K562 (cell line): ENCODE data around the gene ZNF747. TPM values are rescaled to one million over a fixed set of nuclear protein-coding genes. Genes with fewer than 3 reads are reported as not detected.

Experiments used
- ATAC-seq: fragments of 200-7000 bp; cut with Tn5 transposase; 3 replicates; pipeline ENCODE4 v1.9.1; 2020; ENCODE audit warnings: moderate library complexity
- BruUV-seq: library from RNA; stranded (reverse); fragments of 400-500 nt; replicated peaks from 2 replicates; lab custom pipeline; 2021; lab: Mats Ljungman, UMichigan
- CTCF ChIA-PET: fragments of 300-600 bp; formaldehyde crosslinking; extraction: SDS; loops from one replicate; lab custom pipeline; 2021; ENCODE audit warnings: low intra/inter-chr PET ratio; lab: Yijun Ruan, JAX
- POLR2A ChIA-PET: fragments of 300-600, 350-650 bp; sonication (Branson Sonifier 250); formaldehyde crosslinking; extraction: SDS; loops from one replicate; lab custom pipeline; 2021; ENCODE audit warnings: antibody characterized with exemption, inconsistent platforms; lab: Yijun Ruan, JAX
- DNase-seq, 4 experiments: peaks; one replicate each; pipeline versions ENCODE4 v3.0.0 to v3.0.0-alpha.2; 2011 to 2018; ENCODE audit warnings: low spot score in 3 of 4, mixed read lengths in 3 of 4; ENCODE audit errors: extremely low read depth in 1 of 4
- FAIRE-seq: peaks from 2 replicates; lab custom pipeline; 2011; peaks lifted over from hg19 to GRCh38; lab: Jason Lieb, UNC
- H2AFZ ChIP-seq: 2 replicates; pipeline ENCODE4 v1.6.0; 2011; ENCODE audit warnings: low read depth, low read length, control low read depth, inconsistent platforms
- H3K27ac ChIP-seq: fragments of 200-600 bp; 3 replicates; pipeline ENCODE4 v1.8.0; 2011; ENCODE audit warnings: low read depth, mild to moderate bottlenecking, control low read depth, inconsistent platforms, low read length, moderate library complexity, mixed read lengths; ENCODE audit errors: extremely low read depth
- H3K27me3 ChIP-seq, 2 experiments: fragments of 300-600 bp in 1 of 2; 2 replicates in 1 of 2; 3 replicates in 1 of 2; pipeline versions ENCODE4 v1.6.0 to v1.8.0; 2011; ENCODE audit warnings: inconsistent platforms in 2 of 2, low read length in 2 of 2, mild to moderate bottlenecking in 1 of 2, mixed read lengths in 1 of 2, moderate library complexity in 1 of 2; ENCODE audit not compliant: control insufficient read depth in 2 of 2, insufficient read depth in 2 of 2
- H3K36me3 ChIP-seq: fragments of 300-600 bp; 3 replicates; pipeline ENCODE4 v1.8.0; 2011; ENCODE audit warnings: mild to moderate bottlenecking, low read length, inconsistent platforms; ENCODE audit not compliant: control insufficient read depth, insufficient read depth
- H3K4me1 ChIP-seq, 2 experiments: fragments of 200-600 bp in 1 of 2; replicated peaks in 1 of 2; 2 replicates in 1 of 2; 3 replicates in 1 of 2; pipeline versions ENCODE4 v1.5.1 to v1.8.0; 2011; ENCODE audit warnings: inconsistent platforms in 2 of 2, low read length in 2 of 2, mild to moderate bottlenecking in 1 of 2, mixed read lengths in 1 of 2, moderate library complexity in 1 of 2; ENCODE audit not compliant: control insufficient read depth in 2 of 2, insufficient read depth in 2 of 2
- H3K4me2 ChIP-seq: 2 replicates; pipeline ENCODE4 v1.6.1; 2011; ENCODE audit warnings: low read length, control low read depth, inconsistent platforms, mixed read lengths; ENCODE audit not compliant: insufficient read depth
- H3K4me3 ChIP-seq: fragments of 200-600 bp; sonication (generic), shearing (Covaris generic); 2 replicates; pipeline ENCODE4 v1.5.1; 2016; ENCODE audit warnings: control low read depth, inconsistent platforms
- H3K79me2 ChIP-seq: fragments of 200-600 bp; 3 replicates; pipeline ENCODE4 v1.8.0; 2011; ENCODE audit warnings: low read length, inconsistent platforms; ENCODE audit not compliant: control insufficient read depth, insufficient read depth
- H3K9ac ChIP-seq, 2 experiments: 2 replicates each; pipeline versions ENCODE4 v1.6.0 to v1.6.1; 2011; ENCODE audit warnings: low read depth in 2 of 2, low read length in 2 of 2, control low read depth in 1 of 2, inconsistent platforms in 1 of 2, mild to moderate bottlenecking in 1 of 2, mixed read lengths in 1 of 2; ENCODE audit not compliant: insufficient read depth in 1 of 2
- H3K9me1 ChIP-seq: one replicate; pipeline ENCODE4 v1.6.0; 2011; ENCODE audit warnings: inconsistent platforms, mild to moderate bottlenecking, low read length, moderate library complexity; ENCODE audit not compliant: control insufficient read depth, insufficient read depth
- H3K9me3 ChIP-seq: replicated peaks from 2 replicates; pipeline ENCODE4 v1.5.1; 2011; ENCODE audit warnings: low read depth, low read length, inconsistent platforms; ENCODE audit not compliant: control insufficient read depth, insufficient read depth
- H4K20me1 ChIP-seq: replicated peaks from 2 replicates; pipeline ENCODE4 v1.6.1; 2011; ENCODE audit warnings: low read length, inconsistent platforms, mixed read lengths; ENCODE audit not compliant: control insufficient read depth, insufficient read depth
- C11orf30 ChIP-seq: fragments of 450-650 bp; IDR thresholded peaks from 2 replicates; pipeline ENCODE4 v1.6.1; 2016; ENCODE audit warnings: low read depth, mild to moderate bottlenecking
- MAFG ChIP-seq: fragments of 450-650 bp; conservative IDR thresholded peaks from 2 replicates; pipeline ENCODE4 v1.6.1; 2016; ENCODE audit warnings: missing genetic modification characterization, missing compliant biosample characterization
- MLLT1 ChIP-seq, 2 experiments: fragments of 450-650 bp; IDR thresholded peaks; 2 replicates each; pipeline ENCODE4 v1.6.1; 2016
- NCOA1 ChIP-seq: fragments of 450-650 bp; IDR thresholded peaks from 2 replicates; pipeline ENCODE4 v1.6.1; 2016; ENCODE audit warnings: low read depth
- RBM25 ChIP-seq: fragments of 200-400 bp; formaldehyde crosslinking; IDR thresholded peaks from 2 replicates; pipeline ENCODE4 v1.6.1; 2018; ENCODE audit warnings: low read length, low read depth, moderate library complexity; ENCODE audit not compliant: severe bottlenecking
- SP2 ChIP-seq: IDR thresholded peaks from 2 replicates; pipeline ENCODE4 v1.6.1; 2011; ENCODE audit warnings: mild to moderate bottlenecking, low read depth, low read length, moderate library complexity; ENCODE audit not compliant: poor library complexity, severe bottlenecking; ENCODE audit errors: extremely low read depth
- ZBTB17 ChIP-seq: fragments of 450-650 bp; formaldehyde crosslinking; IDR thresholded peaks from 2 replicates; pipeline ENCODE4 v1.4.0; 2020; ENCODE audit warnings: mild to moderate bottlenecking
- ZMIZ1 ChIP-seq, 2 experiments: fragments of 150-350 bp in 1 of 2; IDR thresholded peaks; 2 replicates each; pipeline ENCODE4 v1.6.1; 2012 to 2016; ENCODE audit warnings: low read depth in 2 of 2, low read length in 2 of 2, mild to moderate bottlenecking in 1 of 2, moderate library complexity in 1 of 2
- ZNF212 ChIP-seq: fragments of 450-650 bp; formaldehyde crosslinking; IDR thresholded peaks from 2 replicates; pipeline ENCODE4 v1.4.0; 2020; ENCODE audit warnings: mild to moderate bottlenecking
- ZNF23 ChIP-seq: fragments of 250-450 bp; sonication (Bioruptor Pico); IDR thresholded peaks from 2 replicates; pipeline ENCODE4 v1.4.0; 2020; ENCODE audit warnings: mild to moderate bottlenecking
- ZNF316 ChIP-seq: fragments of 450-650 bp; IDR thresholded peaks from 2 replicates; pipeline ENCODE4 v1.6.1; 2016
- ZNF512 ChIP-seq: IDR thresholded peaks from 2 replicates; pipeline ENCODE4 v1.6.1; 2016; ENCODE audit warnings: missing genetic modification characterization, missing compliant biosample characterization
- ZSCAN29 ChIP-seq: fragments of 450-650 bp; IDR thresholded peaks from 2 replicates; pipeline ENCODE4 v1.6.1; 2017
- WGBS: fragments of 100-300 bp; shearing (Covaris generic); methylation state at CpG from one replicate; pipeline ENCODE4 v1.1.6; 2016; ENCODE audit warnings: low coverage, mixed read lengths; ENCODE audit not compliant: insufficient coverage; ENCODE audit errors: missing lambda C conversion rate; 5-methylcytosine and 5-hydroxymethylcytosine counted together
- in situ Hi-C: fragments of 300-500 bp; cut with MboI; formaldehyde crosslinking; loops from 4 replicates; pipeline ENCODE4 v1.15.0; 2018; ENCODE audit warnings: inconsistent platforms, mixed read lengths
- intact Hi-C: fragments of 100-400 bp; cut with micrococcal nuclease; formaldehyde crosslinking; loops from 2 replicates; pipeline ENCODE4 v1.14.2; 2022
- polyA plus RNA-seq, 8 experiments: library from polyadenylated mRNA; depleted of rRNA in 4 of 8; stranded (reverse) in 5 of 8; unstranded in 3 of 8; fragments of >200 nt; fragmentation: Nextera tagmentation in 2 of 8; fragmentation: Illumina TruSeq in 1 of 8; extraction: Ambion mirVana in 2 of 8; extraction: Trizol in 1 of 8; gene quantifications; 2 replicates each; pipeline versions ENCODE4 v1.2.1 to v1.2.3, GENCODE V29; 2011 to 2014; ENCODE audit warnings: inconsistent platforms in 1 of 8, missing spikeins in 1 of 8
- total RNA-seq, 7 experiments: library from RNA; depleted of rRNA in 6 of 7; stranded (reverse); fragments of >200 nt in 6 of 7; fragmentation: Illumina TruSeq in 2 of 7; extraction: Trizol in 2 of 7; gene quantifications; 2 replicates each; pipeline versions ENCODE4 v1.2.1 to v1.2.3, GENCODE V29; 2011 to 2021; ENCODE audit warnings: low replicate concordance in 1 of 7

ZNF747 gene
- total and polyA plus RNA-seq, 9 of the 15 experiments (the other 6 are each of a cell fraction or from before 2014, with no cell fraction given): 0.14 to 3.3 (median 1.5) TPM

DNA sequence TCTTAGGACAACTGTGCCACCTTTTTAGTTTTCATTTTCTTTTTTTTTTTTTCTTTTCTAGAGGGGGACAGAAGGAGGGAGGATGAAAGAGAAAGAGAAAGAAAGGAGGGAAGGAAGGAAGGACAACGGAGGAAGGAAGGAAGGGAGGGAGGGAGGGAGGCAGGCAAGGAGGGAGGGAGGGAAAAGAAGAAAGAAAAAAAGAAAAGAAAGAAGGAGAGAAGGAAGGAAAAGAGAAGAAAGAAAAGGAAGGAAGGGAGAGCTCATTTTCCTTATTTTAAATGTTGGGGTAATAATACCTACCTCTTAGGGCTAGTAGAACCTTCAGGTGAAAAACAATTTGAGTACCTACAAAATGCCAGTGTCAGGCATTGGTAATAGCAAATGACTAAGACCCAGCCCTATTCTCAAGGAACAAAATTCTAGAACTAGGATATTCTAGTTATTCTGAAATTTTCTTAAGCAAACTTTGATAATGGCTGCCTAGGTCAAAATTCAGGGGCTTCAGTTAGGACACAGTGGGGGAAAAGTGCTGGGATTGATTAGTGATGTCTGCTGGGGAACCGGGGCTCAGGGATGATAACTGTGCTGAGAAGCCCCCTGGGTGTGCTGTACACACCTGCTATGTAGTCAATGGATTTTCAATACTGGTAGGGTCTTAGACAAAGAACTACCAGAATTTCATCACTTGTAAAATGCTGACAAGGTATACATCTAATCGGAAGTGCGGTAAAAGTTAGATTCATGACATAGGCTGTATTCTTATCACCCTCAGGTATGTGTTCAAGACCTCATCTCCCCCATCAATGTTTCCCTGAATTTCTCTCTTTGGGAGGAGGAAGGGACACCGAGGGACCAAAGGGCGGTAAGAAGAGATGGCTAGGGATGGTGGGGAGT is 31.0 kb downstream of the ZNF747 start:
- Histone ChIP-seq H3K27ac (no peak overlapping the region), H3K9me1 (no peaks in the 10 kb centered on the region), H3K4me1 (peaks cover 3 to 4% of the 10 kb centered on the region in 2 experiments; a peak in 1 of 5 replicates), H3K9me3 (no peaks in the 10 kb centered on the region), H3K4me3 (no peak overlapping the region), H4K20me1 (no peaks in the 10 kb centered on the region), H3K4me2 (peak overlapping the region; percentile 47), H3K36me3 (no peaks in the 10 kb centered on the region), H2AFZ (peak overlapping the region; percentile 56), H3K9ac (no peak overlapping the region), H3K27me3 (no peaks in the 10 kb centered on the region), H3K79me2 (no peaks in the 10 kb centered on the region)
- in situ Hi-C loops (no loop called here), intact Hi-C loops (no loop called here)
- BruUV-seq: no TSS peak
- ChIA-PET POLR2A (interaction anchor here (0.6 kb wide), 1 partner anchor 31 kb away, joined by 3 read pairs; the partner anchor contains the start of gene ZNF747), CTCF (no interaction called here)
- WGBS: 11% methylated on average over 6 of the region's 6 CpGs
- ATAC-seq (peak; percentile 46; the same call in 2 of the 3 replicates), FAIRE-seq (peak; percentile 54), DNase-seq (no peak)
- TF ChIP-seq C11orf30 (peak; percentile 65), MLLT1 (IDR thresholded peaks at IDR 0.05) (peak in 1 of 2 experiments; percentile 95; a peak in 2 of 4 replicates), ZNF512 (tag) (peak; percentile 52; the same call in 1 of the 2 replicates), ZMIZ1 (IDR thresholded peaks at IDR 0.05; ENCODE audit: low read depth in 2 of 2, low read length in 2 of 2) (peak in 1 of 2 experiments; percentile 59; a peak in 1 of 4 replicates), MAFG (tag) (peak; percentile 41), NCOA1 (no peak), ZBTB17 (peak; percentile 94), RBM25 (peak; percentile 75), SP2 (no peak), ZNF316 (peak; percentile 84), ZNF23 (CRISPR knock-in tag) (peak; percentile 57; the same call in 1 of the 2 replicates), ZSCAN29 (no peak), ZNF212 (CRISPR knock-in tag) (no peak)
